ENCODE data around the gene ADCY2.
"Not testable (repeated sequence)": the region's sequence is repeated elsewhere in the genome, so short reads cannot be mapped to it uniquely, and the experiment has no call there.

ADCY2 gene

GRCh38 chr5:7396713-7397454 is 946 bp downstream of the ADCY2 start:
- DNase-seq = no peak

GRCh38 chr5:7397937-7398336 is 2.0 kb downstream of the ADCY2 start:
- DNase-seq = no peak

DNA sequence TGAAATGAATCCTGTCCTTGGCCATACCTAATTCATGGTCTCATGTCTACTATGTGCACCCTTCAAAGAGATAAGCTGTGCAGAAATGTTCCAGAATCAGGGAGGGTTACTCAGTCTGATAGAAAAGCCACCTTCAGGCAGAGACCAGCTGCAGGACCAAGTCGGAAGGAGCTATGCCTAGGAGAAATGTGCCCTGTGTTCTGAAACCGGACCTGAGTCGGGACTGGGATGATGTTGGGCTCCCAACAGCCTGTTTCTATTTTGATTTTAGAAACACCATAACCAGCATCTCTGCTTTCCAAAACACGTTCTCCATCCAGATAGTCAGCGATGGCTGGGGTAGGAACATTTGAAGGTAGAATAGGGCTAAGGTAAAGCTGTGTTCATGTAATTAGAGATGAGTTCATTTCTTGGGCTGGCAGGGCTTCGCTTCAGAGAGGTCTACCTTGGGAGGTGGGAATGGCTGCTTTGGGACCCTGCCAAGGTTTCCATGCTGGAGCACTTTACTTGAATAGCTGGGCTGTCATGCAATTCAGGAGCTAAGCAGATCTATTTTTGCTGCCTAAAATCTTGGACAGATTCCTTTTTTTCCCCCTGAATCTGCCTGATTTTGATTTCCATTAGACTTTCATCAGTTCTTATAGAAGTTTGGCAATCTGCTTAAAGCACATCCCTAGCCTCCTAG is 2.8 kb downstream of the ADCY2 start:
- no peak for DNase-seq

DNA sequence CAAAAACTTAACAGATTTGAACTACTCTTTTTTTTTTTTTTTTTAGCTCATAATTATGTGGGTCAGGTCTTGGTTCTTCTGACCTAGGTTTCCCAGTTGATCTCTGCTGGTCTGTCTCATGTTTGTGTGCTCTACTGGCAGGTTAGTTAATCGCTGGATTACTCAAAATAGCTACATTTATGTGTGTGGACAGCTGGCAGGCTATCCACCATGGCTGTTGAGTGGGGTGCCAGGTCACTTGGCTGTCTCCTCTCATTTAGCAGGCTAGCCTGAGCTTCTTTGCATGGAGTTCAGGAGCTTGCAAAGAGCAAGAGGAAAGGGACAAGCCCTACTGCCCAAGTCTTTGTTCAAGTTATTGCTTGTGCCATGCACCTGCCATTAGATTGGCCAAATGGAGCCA is 9.3 kb downstream of the ADCY2 start:
- DNase-seq = no peak

DNA sequence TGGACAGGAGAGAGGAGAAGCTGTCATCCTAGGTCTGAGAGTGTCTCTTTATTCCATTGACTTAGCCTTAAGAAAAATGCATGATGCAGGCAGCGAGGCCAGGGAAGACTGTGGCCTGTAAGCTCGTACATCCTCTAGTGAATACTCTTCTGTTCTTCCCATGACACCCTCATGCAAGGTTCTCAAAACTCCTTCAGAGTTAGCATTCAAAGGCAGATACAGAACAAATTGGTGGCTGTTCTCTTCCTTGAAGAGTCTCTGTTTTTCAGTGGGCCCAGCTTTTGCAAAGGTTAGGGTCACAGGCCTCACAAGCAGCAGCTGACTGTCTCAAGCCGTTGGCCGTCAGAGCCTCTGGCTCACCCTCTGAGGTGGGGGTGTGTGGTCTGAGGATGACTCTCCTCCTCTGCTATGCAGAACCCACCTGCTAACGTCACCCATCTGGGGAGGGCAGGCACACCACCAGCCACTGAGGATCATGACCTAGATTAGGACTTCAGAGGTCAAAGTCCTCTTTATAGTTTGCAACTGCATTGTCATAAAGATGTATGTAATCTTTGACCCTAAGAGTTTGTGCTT is 15.1 kb downstream of the ADCY2 start:
- DNase-seq = no peak

DNA sequence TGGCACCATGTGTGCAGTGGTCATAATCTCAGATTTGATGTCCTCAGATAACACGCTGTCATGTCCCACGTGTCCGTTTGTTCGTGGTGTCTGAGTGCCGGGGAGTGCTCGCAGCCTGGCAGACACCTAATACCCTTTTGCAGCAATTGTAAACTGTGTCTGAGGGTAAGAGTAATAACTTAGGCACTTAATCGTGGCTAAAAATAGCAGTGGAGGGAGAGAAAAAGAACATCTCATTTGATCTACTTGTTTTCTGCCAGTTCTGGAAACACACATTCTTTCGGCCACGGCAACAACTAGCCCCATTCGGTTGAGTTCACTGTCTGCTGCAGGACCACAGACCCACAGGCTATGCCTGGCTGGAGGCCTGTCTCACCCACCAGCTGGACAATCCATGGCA is 16.5 kb downstream of the ADCY2 start:
- DNase-seq = no peak

GRCh38 chr5:7415123-7415522 is 19.2 kb downstream of the ADCY2 start:
- DNase-seq = no peak

- DNase-seq = no peak
Measured at GRCh38 chr5:7415587-7416535, 19.9 kb downstream of the ADCY2 start.

GRCh38 chr5:7418276-7418675 is 22.3 kb downstream of the ADCY2 start:
- no peak for DNase-seq

- no peak for DNase-seq
Measured at GRCh38 chr5:7419367-7419766, 23.4 kb downstream of the ADCY2 start.

DNA sequence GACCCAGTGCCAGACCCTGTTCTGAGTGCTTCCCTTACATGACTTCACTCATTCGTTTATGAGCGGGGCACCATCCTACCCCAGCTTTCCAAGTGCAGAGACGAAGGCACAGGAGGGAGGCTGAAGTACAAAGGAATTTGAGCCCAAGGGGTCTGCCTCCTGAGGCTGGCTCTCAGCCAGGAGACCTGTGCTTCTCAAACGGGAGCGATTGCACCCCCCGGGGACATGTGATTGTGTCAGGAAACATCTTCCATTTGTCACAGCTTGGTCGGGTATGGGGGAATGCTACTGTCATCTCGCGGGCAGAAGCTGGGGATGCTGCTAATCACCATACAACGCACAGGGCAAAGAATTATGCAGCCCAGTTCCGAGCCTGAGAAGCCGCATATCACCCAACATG is 23.9 kb downstream of the ADCY2 start:
- DNase-seq = no peak

DNA sequence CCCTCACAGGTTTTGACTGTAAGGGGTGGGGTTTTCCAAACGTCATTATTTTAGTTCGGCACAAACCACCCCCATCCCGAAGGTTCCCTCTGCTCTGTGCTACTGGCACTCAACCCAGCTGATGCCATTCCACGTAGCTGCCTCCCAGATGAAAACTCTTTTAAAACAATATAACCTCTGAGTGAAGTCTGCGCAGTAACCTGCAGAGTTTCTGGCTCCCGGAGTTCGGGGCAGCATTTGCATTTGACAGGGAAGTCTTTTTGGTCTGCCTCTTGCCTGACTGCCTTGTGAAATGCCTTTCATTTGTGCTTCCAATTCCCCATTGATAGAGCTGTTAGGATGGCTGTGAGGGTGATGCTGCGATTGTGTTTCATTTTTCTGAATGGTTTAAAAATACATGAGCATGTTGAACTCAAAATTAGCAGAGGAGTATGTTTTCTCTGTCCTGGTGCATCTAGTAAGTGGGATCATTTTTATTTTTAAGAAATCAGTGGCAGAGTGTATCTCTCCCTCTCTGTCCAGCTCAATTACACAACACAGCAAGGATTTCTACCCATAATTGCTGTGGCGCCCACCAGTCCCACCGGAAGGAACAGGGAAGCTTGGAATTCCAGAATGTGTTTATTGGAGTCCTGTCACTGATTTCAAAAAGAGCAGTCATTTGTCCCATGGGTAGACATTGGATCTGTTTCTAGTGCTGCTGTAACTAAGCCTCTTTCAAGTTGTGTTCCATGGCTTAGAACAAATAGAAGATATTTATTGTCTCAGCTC is 24.8 kb downstream of the ADCY2 start:
- no peak for DNase-seq

- no peak for DNase-seq
Measured at GRCh38 chr5:7422316-7423106, 26.6 kb downstream of the ADCY2 start.

DNA sequence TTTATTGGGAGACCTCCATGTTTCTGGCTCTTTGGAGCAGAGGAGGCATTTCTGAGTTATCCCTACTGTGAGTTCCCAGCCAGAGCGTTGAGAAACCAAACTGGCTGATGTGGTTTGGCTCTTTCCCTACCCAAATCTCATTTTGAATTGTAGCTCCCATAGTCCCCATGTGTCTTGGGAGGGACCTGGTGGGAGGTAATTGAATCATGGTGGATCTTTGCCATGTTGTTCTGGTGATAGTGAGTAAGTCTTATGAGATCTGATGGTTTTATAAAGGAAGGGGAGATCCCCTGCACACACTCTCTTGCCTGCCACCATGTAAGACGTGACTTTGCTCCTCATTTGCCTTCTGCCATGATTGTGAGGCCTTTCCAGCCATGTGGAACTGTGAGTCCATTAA is 27.3 kb downstream of the ADCY2 start:
- DNase-seq = not testable (repeated sequence)

DNA sequence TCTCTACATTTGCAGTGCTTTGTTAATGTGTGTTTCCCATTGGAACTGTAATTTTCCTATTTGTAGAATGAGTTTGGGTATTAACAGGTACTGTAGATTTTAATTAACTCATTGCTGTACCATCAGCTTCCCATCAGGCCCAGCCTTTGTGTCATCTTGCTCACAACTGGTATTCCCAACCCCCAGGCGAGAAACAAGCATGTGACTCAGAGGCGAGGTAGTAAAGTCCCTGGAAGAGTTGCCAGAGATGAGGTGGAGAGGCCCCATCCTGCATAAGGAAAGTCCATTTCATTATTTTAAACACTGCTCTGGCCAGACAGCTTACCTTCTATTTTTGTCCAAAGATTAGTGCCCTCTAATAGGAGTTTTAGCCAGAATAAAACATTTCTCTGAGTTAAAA is 29.9 kb downstream of the ADCY2 start:
- no peak for DNase-seq

DNA sequence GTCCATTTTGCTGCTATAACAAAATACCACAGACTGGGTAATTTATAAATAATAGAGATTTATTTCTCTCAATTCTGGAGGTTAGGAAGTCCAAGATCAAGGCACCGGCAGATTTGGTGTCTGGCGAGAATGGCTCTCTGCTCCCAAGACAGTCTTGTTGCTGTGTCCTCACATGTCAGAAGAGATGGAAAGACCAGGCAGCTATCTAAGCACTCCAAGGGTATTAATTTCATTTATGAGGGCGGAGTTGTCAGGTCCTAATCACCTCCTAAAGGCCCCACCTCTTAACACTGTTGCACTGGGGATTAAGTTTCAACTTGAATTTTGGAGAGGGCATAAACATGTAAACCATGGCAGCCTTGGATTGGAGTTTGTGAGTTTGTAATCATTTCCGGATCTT is 30.3 kb downstream of the ADCY2 start:
- DNase-seq = no peak

- DNase-seq = no peak
Measured at GRCh38 chr5:7434914-7435313, 39.0 kb downstream of the ADCY2 start.

- DNase-seq = no peak
Measured at GRCh38 chr5:7435503-7435902, 39.6 kb downstream of the ADCY2 start.

DNA sequence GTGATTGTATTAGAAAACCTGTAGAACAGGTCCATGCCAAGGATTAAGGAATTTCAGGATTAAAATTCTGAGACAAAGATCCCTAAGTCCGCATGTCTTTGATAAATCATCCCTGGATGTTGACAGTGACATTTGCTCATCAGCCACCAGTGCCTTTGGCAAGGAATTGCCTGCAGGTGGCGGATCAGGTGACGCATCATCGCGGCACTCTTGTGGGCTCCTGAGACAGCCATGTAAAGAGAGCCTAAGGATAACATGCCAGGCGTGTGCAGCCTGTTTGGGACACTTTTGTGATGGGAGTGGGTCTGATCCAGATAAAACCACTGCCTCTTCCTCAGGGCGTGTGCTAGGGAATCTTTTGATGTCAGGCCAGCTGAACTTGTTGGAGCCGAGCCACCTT is 40.6 kb downstream of the ADCY2 start:
- DNase-seq = no peak

DNA sequence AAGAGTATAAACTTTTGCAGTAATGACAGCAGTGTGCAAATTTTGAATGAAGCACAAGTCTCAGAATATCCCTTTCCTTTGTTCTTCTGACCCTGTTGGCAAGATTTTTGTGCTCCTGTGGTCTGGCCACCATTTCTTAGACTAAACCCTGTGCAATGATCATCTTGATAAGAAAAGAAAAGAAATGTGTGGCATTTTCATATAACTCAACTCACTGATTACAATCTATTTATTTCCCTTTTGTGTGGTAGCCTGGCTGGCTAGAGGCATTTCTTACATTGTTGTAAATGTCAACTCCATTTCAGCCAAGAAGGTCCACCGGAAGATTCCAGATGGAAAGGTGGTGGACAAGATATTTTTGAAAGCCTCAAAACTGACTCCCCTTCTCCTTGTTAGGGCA is 41.9 kb downstream of the ADCY2 start:
- DNase-seq = no peak

DNA sequence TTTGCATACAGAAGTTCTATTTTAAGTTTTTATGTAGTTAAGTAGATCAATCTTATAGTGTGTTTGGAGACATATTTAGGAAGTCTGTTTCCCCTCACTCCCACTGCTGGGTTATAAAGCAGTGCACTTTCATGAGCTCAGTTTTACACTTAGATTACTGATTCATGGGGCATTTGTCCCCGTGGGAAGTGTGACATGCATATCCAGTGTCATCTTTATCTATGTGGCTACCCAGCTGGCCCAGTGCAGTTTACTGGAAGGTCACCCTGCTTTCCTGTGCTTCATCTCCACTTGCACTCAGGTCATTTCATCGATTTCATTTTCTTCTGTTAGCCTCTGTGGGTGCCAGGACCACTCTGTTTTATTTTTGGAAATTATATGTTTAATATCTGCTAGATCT is 49.1 kb downstream of the ADCY2 start:
- no peak for DNase-seq

DNA sequence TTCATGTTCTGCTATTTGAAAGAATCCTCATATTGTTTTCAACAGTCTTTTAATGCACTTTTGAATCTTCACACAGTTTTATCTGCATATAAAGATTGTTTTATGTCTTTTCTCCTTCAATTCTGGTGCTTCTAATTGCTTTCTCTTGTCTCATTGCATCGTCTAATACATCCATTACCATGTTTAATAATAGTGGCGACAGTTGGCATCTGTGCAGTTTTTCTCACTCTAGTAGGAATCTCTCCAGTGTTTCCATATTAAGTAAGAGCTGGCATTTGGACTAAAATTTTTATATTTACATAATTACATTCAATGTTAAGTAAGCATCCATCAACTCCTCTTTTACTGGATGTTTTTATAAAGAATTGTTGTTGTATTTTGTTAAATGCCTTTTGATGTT is 49.9 kb downstream of the ADCY2 start:
- DNase-seq = no peak
